Activated CD8-positive, alpha-beta memory T cell treated with anti-CD3 and anti-CD28 coated beads, Interleukin-2, amount 10 ng/mL, durations not matched to agents 7 days and 5 days (primary cell): Measurements from ENCODE around the gene DIS3L2. TPM values are rescaled to one million over a fixed set of nuclear protein-coding genes. Genes with fewer than 3 reads are reported as not detected.
"Not testable (repeated sequence)": the region's sequence is repeated elsewhere in the genome, so short reads cannot be mapped to it uniquely, and the experiment has no call there.

Source experiments
- ATAC-seq: fragments of 150-1000 bp; cut with Tn5 transposase; one replicate; pipeline ENCODE4 v1.10.0; 2021; ENCODE audit warnings: moderate library complexity
- CTCF ChIA-PET: fragments of 350-600 bp; sonication (Branson Sonifier 250); formaldehyde crosslinking; loops from one replicate; lab custom pipeline; 2021; ENCODE audit warnings: antibody characterized with exemption; lab: Charles Lee
- DNase-seq: peaks from one replicate; pipeline ENCODE4 v3.0.0-alpha.2; 2020
- H3K27ac Mint-ChIP-seq: one replicate; pipeline ENCODE4 v1.8.0; 2021; ENCODE audit warnings: mild to moderate bottlenecking, mixed read lengths
- H3K27me3 Mint-ChIP-seq: one replicate; pipeline ENCODE4 v1.8.0; 2021; ENCODE audit warnings: mixed read lengths
- H3K36me3 Mint-ChIP-seq: one replicate; pipeline ENCODE4 v1.8.0; 2021; ENCODE audit warnings: mild to moderate bottlenecking, mixed read lengths
- H3K4me1 Mint-ChIP-seq: one replicate; pipeline ENCODE4 v1.8.0; 2021; ENCODE audit warnings: mixed read lengths
- H3K4me3 Mint-ChIP-seq: one replicate; pipeline ENCODE4 v1.8.0; 2021; ENCODE audit warnings: mild to moderate bottlenecking, moderate library complexity, mixed read lengths
- H3K9me3 Mint-ChIP-seq: one replicate; pipeline ENCODE4 v1.8.0; 2022; ENCODE audit warnings: low read depth, mixed read lengths
- total RNA-seq, 2 experiments: library from RNA; stranded (reverse); gene quantifications; one replicate each; pipeline ENCODE4 v1.2.3, GENCODE V29; 2021

The DIS3L2 gene
- total RNA-seq, 2 experiments from 2014 or later: 25.4 to 39.4 TPM

GRCh38 chr2:232330068-232330999 lies 368.8 kb downstream of the DIS3L2 start:
- Mint-ChIP-seq H3K36me3 (no peaks in the 10 kb centered on the region), H3K4me1 (peaks cover 4% of the 10 kb centered on the region), H3K27ac (no peak overlapping the region), H3K4me3 (no peak overlapping the region), H3K9me3 (no peaks in the 10 kb centered on the region), H3K27me3 (no peaks in the 10 kb centered on the region)
- DNase-seq (no peak), ATAC-seq (no peak)
- CTCF ChIA-PET: no interaction called here

DNA sequence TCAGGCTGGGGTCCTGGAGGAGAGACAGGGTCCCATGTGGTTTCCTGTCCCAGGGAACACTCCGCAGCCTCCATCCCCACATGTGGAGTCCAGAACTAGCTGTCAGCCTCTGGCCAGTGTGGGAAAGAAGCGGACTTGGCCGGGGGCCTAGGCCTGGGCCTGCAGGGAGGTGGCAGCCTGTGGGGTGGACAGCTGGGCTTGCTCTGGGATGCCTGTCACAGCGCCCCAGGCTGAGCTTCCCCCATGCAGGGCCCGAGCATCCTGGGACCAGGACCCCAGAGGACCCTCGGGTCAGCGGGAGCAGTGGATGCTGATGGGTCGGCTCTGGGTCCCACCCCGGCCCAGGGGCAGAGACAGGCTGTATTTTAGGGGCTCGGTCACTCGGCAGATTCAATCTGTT lies 369.5 kb downstream of the DIS3L2 start:
- H3K4me1 Mint-ChIP-seq, CTCF ChIA-PET, H3K9me3 Mint-ChIP-seq, H3K36me3 Mint-ChIP-seq, H3K27ac Mint-ChIP-seq, DNase-seq, H3K27me3 Mint-ChIP-seq, H3K4me3 Mint-ChIP-seq, ATAC-seq: not testable (repeated sequence)

GRCh38 chr2:232331641-232332040 lies 370.1 kb downstream of the DIS3L2 start:
- H3K27ac Mint-ChIP-seq, CTCF ChIA-PET, H3K4me1 Mint-ChIP-seq, H3K9me3 Mint-ChIP-seq, DNase-seq, H3K36me3 Mint-ChIP-seq, H3K4me3 Mint-ChIP-seq, ATAC-seq, H3K27me3 Mint-ChIP-seq: not testable (repeated sequence)

- H3K36me3 Mint-ChIP-seq, H3K27ac Mint-ChIP-seq, H3K4me1 Mint-ChIP-seq, H3K9me3 Mint-ChIP-seq, DNase-seq, CTCF ChIA-PET, H3K4me3 Mint-ChIP-seq, ATAC-seq, H3K27me3 Mint-ChIP-seq: not testable (repeated sequence)
Measured at GRCh38 chr2:232332244-232332939, 370.9 kb downstream of the DIS3L2 start.

DNA sequence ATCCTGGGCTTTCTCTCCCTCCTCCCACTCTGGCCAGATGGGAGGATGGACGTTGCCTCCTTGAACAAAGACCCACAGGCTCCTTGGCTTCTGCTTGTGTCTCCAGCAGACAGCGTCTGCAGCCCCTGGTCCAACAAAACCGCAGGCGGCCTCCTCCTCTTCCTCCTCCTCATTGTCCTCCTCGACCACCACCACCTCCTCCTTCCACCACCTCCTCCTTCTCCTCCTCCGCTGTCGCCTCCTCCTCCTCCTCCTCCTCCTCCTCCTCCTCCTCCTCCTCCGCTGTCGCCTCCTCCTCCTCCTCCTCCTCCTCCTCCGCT lies 371.4 kb downstream of the DIS3L2 start:
- Mint-ChIP-seq H3K9me3 (no peaks in the 10 kb centered on the region), H3K27ac (no peak overlapping the region), H3K4me1 (peaks cover under 1% of the 10 kb centered on the region), H3K4me3 (no peak overlapping the region), H3K27me3 (no peaks in the 10 kb centered on the region), H3K36me3 (no peaks in the 10 kb centered on the region)
- DNase-seq: no peak
- ATAC-seq: no peak
- CTCF ChIA-PET: no interaction called here

- Mint-ChIP-seq H3K36me3 (no peaks in the 10 kb centered on the region), H3K9me3 (no peaks in the 10 kb centered on the region), H3K27ac (no peak overlapping the region), H3K27me3 (no peaks in the 10 kb centered on the region), H3K4me3 (no peak overlapping the region), H3K4me1 (no peaks in the 10 kb centered on the region)
- no peak for DNase-seq
- CTCF ChIA-PET: interaction anchor here (3.7 kb wide), 1 partner anchor 31 kb away, joined by 12 read pairs; no protein-coding TSS in a partner anchor
- ATAC-seq: no peak
Measured at GRCh38 chr2:232333361-232334135, 372.0 kb downstream of the DIS3L2 start.

GRCh38 chr2:232334136-232334884 lies 372.8 kb downstream of the DIS3L2 start:
- not testable (repeated sequence) for H3K4me3 Mint-ChIP-seq, H3K9me3 Mint-ChIP-seq, H3K36me3 Mint-ChIP-seq, H3K27me3 Mint-ChIP-seq, ATAC-seq, H3K27ac Mint-ChIP-seq, H3K4me1 Mint-ChIP-seq
- peak; percentile 19 for DNase-seq
- CTCF ChIA-PET: interaction anchor here (3.7 kb wide), 1 partner anchor 30 kb away, joined by 12 read pairs; no protein-coding TSS in a partner anchor

GRCh38 chr2:232334885-232335205 lies 373.3 kb downstream of the DIS3L2 start:
- not testable (repeated sequence) for H3K9me3 Mint-ChIP-seq, H3K36me3 Mint-ChIP-seq, ATAC-seq, H3K27ac Mint-ChIP-seq, H3K4me1 Mint-ChIP-seq, H3K27me3 Mint-ChIP-seq, H3K4me3 Mint-ChIP-seq
- CTCF ChIA-PET: interaction anchor here (1.1 to 3.7 kb wide), 5 partner anchors 13 to 104 kb away, joined by 3 to 16 read pairs (median 7); no protein-coding TSS in a partner anchor
- DNase-seq: peak; percentile 15

DNA sequence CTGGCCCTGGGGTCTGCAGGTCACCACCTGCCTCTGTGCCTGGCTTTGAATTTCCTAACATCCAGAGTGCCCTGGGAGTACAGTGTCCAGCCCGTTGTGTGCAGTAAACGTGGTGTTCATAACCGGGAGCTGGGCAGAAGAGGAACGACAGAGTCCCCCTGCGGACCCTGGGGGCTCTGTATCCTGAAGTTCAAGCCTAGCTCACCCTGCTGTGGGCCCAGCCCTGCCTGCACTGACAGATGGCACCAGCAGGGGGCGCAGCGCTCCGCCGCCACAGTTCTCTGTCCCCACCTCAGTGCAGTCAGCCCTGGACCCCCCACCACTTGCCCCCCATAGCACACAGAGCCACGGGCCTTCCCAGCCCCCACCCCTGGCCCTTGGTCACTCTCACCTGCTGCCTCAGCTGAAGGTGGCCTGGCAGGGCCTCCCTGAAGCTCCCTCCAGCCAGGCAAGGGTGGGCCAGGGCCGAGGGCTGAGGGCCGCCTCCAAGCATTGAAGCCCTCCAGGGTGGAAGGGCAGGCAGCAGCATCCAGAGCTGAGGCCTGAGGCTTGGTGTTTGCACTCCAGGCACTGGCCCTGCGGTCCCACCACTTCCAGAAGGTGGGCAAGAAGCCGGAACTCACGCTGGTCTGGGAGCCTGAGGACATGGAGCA lies 373.8 kb downstream of the DIS3L2 start:
- DNase-seq (peak; percentile 40), ATAC-seq (peak; percentile 71)
- not testable (repeated sequence) for H3K36me3 Mint-ChIP-seq, H3K4me3 Mint-ChIP-seq, H3K27ac Mint-ChIP-seq, H3K9me3 Mint-ChIP-seq, H3K27me3 Mint-ChIP-seq, H3K4me1 Mint-ChIP-seq
- CTCF ChIA-PET: interaction anchor here (0.9 to 3.7 kb wide), 8 partner anchors 13 to 414 kb away, joined by 3 to 16 read pairs (median 4); no protein-coding TSS in a partner anchor

DNA sequence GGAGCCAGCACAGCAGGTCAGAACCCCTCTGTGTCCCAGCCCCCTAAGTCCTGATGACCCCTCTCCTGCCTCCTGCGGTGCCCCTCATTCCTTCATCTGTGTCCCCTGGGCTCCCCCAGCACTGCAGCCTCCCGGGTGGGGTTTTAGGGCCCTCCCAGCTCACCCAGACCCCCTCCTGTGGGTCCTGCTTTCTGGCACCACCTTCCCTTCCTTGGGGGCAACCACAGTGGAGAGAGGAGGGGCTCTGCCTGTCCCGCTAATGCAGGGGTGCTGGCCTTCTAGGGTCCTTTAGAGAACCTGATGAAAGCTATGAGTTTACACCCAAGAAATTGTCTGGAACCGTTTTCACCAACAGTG lies 374.3 kb downstream of the DIS3L2 start:
- Mint-ChIP-seq H3K4me3 (no peak overlapping the region), H3K36me3 (no peaks in the 10 kb centered on the region), H3K4me1 (no peaks in the 10 kb centered on the region), H3K27ac (no peak overlapping the region), H3K9me3 (no peaks in the 10 kb centered on the region), H3K27me3 (no peaks in the 10 kb centered on the region)
- CTCF ChIA-PET: interaction anchor here (0.9 to 3.7 kb wide), 8 partner anchors 14 to 414 kb away, joined by 3 to 16 read pairs (median 4); no protein-coding TSS in a partner anchor
- DNase-seq (peak; percentile 36), ATAC-seq (no peak)

DNA sequence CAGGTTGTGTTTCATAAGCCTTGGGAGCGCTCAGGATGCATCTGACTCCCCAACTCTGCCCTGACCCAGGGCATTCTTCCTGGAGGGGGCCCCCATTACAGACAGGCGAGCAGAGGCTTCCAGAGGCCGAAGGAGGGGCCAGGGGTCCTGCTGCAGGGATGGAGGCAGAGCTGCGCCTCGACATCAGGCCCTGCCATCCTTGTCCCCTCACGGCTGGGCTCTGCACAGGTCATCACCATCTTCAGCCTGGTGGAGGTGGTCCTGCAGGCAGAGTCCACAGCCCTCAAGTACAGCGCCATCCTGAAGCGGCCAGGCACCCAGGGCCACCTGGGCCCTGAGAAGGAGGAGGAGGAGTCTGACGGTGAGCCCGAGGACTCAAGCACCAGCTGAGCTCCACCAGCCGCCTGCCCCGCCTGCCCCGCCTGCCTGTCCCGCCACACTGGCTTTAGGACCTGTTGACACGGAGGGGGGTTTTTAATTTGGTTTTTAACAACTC lies 374.8 kb downstream of the DIS3L2 start:
- CTCF ChIA-PET: interaction anchor here (1.0 to 3.7 kb wide), 8 partner anchors 14 to 105 kb away, joined by 3 to 16 read pairs (median 4); no protein-coding TSS in a partner anchor
- no peak overlapping the region for H3K27ac Mint-ChIP-seq
- no peaks in the 10 kb centered on the region for H3K4me1 Mint-ChIP-seq
- no peaks in the 10 kb centered on the region for H3K9me3 Mint-ChIP-seq
- H3K27me3 Mint-ChIP-seq: no peaks in the 10 kb centered on the region
- no peaks in the 10 kb centered on the region for H3K36me3 Mint-ChIP-seq
- no peak overlapping the region for H3K4me3 Mint-ChIP-seq
- ATAC-seq: no peak
- DNase-seq: peak; percentile 35
